IPS-18a (cell line): ENCODE measurements around the gene GMEB2.
"Not testable (repeated sequence)": the region's sequence is repeated elsewhere in the genome, so short reads cannot be mapped to it uniquely, and the experiment has no call there.

ENCODE experiments used
- H3K27ac ChIP-seq: one replicate; pipeline ENCODE4 v1.5.1; 2013; ENCODE audit warnings: low read length
- H3K27me3 ChIP-seq: one replicate; pipeline ENCODE4 v1.6.1; 2013; ENCODE audit warnings: mild to moderate bottlenecking, low read length; ENCODE audit not compliant: control insufficient read depth, insufficient read depth
- H3K36me3 ChIP-seq: one replicate; pipeline ENCODE4 v1.6.1; 2013; ENCODE audit warnings: low read depth, low read length; ENCODE audit not compliant: control insufficient read depth
- H3K4me1 ChIP-seq: one replicate; pipeline ENCODE4 v1.6.1; 2013; ENCODE audit warnings: low read depth, low read length; ENCODE audit not compliant: control insufficient read depth
- H3K4me3 ChIP-seq: one replicate; pipeline ENCODE4 v1.5.1; 2013; ENCODE audit warnings: low read length
- H3K9ac ChIP-seq: one replicate; pipeline ENCODE4 v1.6.1; 2013; ENCODE audit warnings: mild to moderate bottlenecking, low read length, moderate library complexity
- H3K9me3 ChIP-seq: one replicate; pipeline ENCODE4 v1.6.1; 2013; ENCODE audit warnings: low read depth, low read length; ENCODE audit not compliant: control insufficient read depth

GMEB2 gene

DNA sequence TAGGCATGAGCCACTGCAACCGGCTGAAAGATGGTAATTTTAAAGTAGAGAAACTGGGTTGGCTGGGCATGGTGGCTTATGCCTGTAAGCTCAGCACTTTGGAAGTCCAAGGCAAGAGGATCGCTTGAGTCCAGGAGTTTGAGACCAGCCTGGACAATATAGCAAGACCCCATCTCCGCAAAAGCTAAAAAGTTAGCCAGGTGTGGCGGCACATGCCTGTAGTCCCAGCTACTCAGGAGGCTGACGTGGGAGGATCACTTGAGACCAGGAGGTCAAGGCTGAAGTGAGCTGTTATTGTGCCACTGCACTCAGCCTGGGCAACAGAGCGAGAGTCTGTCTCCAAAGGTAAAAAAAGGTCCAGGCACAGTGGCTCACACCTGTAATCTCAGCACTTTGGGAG is 4.1 kb upstream of the GMEB2 start:
- H3K27me3 ChIP-seq, H3K9ac ChIP-seq, H3K27ac ChIP-seq, H3K9me3 ChIP-seq, H3K4me3 ChIP-seq, H3K4me1 ChIP-seq, H3K36me3 ChIP-seq: not testable (repeated sequence)

DNA sequence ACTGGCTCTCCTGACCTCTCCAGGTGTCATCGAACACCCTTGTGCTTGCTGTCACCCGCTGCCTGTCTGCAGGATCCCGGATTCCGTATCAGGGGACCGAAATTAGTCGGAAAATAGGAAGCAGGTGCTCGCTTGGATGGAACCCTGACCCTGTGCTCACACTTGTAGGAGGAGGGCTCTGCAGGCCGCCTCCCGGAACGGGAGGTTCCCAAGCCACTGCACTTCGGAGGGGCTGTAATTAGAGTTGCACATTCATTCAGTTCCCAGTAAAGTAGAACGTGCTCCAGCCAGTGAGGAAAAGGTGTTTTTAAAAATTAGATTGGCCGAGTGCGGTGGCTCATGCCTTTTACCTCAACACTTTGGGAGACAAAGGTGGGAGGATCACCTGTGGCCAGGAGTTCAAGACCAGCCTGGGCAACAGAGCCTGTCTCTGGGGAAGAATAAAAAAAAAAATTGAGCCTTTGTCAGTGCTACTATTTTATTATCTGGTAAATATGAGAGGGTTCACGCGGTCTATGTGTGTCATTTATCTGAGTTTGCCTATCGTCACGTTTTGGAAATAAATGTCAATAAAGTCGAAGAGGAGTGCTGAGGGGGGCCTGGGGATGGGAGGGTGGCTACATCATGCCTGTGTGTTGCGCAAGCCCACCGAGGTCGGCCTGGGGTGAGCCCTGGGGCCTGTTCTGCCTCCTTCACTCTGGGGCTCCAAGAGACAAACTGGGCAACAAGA is 1.5 kb upstream of the GMEB2 start:
- H3K4me1 ChIP-seq = no peaks in the 10 kb centered on the region
- no peak overlapping the region for H3K9ac ChIP-seq
- no peaks in the 10 kb centered on the region for H3K36me3 ChIP-seq
- H3K27ac ChIP-seq = no peak overlapping the region
- H3K9me3 ChIP-seq = no peaks in the 10 kb centered on the region
- H3K4me3 ChIP-seq = no peak overlapping the region
- H3K27me3 ChIP-seq = no peaks in the 10 kb centered on the region

DNA sequence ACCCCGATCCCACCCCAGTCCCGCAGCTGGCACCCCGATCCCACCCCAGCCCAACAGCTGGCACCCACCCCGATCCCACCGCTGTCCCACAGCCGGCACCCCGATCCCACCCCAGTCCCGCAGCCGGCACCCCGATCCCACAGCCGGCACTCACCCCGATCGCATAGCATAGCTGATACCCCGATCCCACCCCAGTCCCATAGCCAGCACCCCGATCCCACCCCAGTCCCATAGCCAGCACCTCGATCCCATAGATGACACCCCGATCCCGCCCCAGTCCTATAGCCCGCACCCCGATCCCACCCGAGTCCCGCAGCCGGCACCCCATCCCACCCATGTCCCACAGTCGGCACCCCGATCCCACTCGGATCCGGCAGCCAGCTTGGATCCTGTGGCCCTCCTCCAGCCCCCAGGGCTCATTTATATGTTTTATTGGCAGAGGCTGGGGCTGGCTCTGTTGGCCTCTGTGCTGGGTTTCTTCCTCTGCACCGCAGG is 897 bp upstream of the GMEB2 start:
- Histone ChIP-seq H3K9ac (no peak overlapping the region), H3K27me3 (no peaks in the 10 kb centered on the region), H3K9me3 (no peaks in the 10 kb centered on the region), H3K4me3 (peak overlapping the region; percentile 83), H3K36me3 (no peaks in the 10 kb centered on the region), H3K27ac (no peak overlapping the region), H3K4me1 (no peaks in the 10 kb centered on the region)

DNA sequence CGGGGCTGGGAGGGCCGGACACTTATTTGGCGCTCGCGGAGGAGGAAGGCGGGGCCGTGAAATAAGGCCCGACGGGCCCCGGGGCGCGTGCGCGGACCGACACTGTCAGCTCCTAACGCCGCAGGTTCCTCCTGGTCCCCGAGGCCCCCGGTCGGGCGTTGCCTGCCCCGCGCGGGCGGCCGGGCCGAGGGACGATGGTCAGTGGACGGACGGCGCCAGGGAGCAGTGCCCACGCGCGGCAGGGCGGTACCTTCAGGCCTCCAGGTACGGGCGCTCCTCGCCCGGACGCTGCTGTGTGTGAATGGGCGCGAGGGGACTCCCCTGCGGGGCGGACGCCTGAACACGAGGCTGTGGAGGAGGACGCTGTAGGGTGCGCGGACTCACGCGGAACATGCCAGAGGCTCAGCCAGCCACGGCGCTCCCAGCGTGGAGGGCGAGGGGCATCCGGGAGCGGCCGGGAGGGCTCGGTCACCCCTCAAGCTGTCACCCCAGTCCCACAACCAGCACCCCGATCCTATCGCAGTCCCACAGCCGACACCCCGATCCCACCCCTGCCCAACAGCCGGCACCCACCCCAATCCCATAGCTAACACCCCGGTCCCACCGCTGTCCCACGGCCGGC is 339 bp upstream of the GMEB2 start:
- H3K9me3 ChIP-seq = no peaks in the 10 kb centered on the region
- H3K4me1 ChIP-seq = no peaks in the 10 kb centered on the region
- H3K27me3 ChIP-seq = no peaks in the 10 kb centered on the region
- H3K9ac ChIP-seq = peak overlapping the region; percentile 63
- no peaks in the 10 kb centered on the region for H3K36me3 ChIP-seq
- peak overlapping the region; percentile 83 for H3K4me3 ChIP-seq
- no peak overlapping the region for H3K27ac ChIP-seq

DNA sequence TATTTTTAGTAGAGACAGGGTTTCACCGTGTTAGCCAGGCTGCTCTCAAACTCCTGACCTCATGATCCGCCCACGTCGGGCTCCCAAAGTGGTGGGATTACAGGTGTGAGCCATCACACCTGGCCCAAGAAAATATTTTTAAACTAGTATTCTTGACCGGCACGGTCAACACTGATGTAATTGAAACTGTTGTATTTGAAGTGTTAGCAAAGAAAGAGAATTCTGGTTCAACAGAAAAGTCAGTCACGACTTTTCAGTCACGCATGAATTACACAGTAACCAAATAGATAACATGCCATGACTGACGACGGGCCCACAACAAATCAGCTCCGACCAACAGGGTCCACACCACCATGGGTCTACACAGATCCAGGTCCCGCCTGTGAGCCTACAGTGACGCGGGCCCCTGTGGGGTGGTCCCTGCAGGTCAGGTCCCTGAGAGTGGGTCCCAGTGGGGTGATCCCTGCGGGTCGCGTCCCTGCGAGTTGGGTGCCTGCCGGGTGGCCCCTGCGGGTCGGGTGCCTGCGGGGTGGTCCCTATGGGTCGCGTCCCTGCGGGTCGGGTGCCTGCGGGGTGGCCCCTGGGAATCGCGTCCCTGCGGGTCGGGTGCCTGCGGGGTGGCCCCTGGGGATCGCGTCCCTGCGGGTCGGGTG is 1.0 kb downstream of the GMEB2 start:
- H3K9ac ChIP-seq = peak overlapping the region; percentile 90
- H3K9me3 ChIP-seq = no peaks in the 10 kb centered on the region
- peak overlapping the region; percentile 74 for H3K4me3 ChIP-seq
- no peaks in the 10 kb centered on the region for H3K36me3 ChIP-seq
- H3K27ac ChIP-seq = peak overlapping the region; percentile 56
- H3K4me1 ChIP-seq = no peaks in the 10 kb centered on the region
- H3K27me3 ChIP-seq = no peaks in the 10 kb centered on the region

DNA sequence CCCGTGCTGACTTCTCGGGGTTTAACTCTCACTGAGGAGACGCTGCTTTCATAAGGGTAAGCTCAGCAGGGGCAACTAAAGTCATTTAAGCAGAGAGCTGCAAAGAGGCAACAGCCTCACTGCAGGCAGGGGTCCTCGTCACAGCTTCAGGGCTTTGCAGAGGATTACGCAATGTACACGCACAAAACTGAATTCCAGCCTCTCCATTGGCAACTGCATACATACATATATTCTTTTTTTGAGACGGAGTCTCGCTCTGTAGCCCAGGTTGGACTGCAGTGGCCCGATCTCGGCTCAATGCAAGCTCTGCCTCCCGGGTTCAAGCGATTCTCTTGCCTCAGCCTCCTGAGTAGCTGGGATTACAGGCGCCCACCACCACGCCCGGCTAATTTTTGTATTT is 2.4 kb downstream of the GMEB2 start:
- H3K9ac ChIP-seq = no peak overlapping the region

DNA sequence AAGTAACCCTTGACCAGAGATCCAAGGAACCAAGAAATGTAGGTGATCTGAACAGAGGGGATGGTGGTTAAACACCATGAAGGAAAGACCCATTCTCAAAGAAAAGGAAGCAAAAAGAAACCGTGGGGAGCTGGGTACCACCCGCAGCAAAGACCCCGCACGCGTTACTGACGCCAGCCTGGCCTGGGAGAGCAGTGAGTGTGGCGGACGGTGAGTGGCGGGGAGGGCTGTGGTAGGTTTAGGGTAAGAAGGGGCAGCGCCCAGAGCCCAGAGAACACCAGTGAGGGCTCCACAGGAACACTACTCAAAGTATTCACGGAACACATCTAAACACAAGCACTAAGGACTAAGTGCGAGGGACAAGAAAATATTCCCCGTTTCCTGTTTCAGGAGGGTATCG is 4.2 kb downstream of the GMEB2 start:
- Histone ChIP-seq H3K27ac (no peak overlapping the region), H3K36me3 (no peaks in the 10 kb centered on the region), H3K4me3 (no peak overlapping the region), H3K9me3 (no peaks in the 10 kb centered on the region), H3K27me3 (no peaks in the 10 kb centered on the region), H3K9ac (no peak overlapping the region), H3K4me1 (no peaks in the 10 kb centered on the region)

More for the DNA sequence above, 2.4 kb downstream of the GMEB2 start:
- no peaks in the 10 kb centered on the region for H3K36me3 ChIP-seq
- no peaks in the 10 kb centered on the region for H3K27me3 ChIP-seq
- H3K9me3 ChIP-seq = no peaks in the 10 kb centered on the region
- no peaks in the 10 kb centered on the region for H3K4me1 ChIP-seq
- no peak overlapping the region for H3K4me3 ChIP-seq
- no peak overlapping the region for H3K27ac ChIP-seq

DNA sequence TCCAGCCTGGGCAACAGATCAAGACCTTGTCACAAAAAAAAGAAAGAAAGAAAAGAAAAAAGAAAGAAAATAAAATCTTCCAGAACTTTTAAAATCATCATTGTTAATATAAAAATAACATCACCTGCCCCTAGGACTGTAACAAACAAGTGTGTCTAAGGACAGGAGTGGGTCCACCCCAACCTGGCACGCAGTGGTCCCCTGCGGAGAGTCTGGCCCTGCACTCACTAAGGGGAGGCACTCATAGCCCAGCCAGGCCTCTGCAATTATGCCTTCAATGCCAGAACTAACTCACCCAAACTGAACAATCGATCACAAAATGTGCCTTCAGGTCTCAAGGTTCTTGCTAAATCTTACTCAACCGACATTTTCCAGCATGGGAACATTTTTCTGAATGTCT is 4.8 kb downstream of the GMEB2 start:
- Histone ChIP-seq H3K4me3 (no peak overlapping the region), H3K4me1 (no peaks in the 10 kb centered on the region), H3K27ac (no peak overlapping the region), H3K27me3 (no peaks in the 10 kb centered on the region), H3K9me3 (no peaks in the 10 kb centered on the region), H3K9ac (no peak overlapping the region), H3K36me3 (peaks cover under 1% of the 10 kb centered on the region)

DNA sequence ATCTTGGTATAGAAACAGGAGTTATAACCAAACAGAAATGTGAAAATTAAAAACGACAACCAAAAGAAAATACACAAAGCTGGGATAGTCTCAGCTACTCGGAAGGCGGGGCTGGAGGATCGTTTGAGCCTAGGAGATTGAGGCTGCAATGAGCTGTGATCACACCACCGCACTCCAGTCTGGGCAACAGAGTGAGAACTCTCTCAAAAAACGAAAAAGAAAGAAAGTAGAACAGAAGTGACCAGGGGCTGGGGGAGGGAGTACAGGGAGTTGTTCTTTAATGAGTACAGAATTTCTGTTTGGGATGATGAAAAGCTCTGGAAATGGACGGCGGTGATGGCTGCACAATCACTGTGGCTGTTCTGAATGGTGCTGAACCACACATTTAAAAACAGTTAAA is 5.9 kb downstream of the GMEB2 start:
- Histone ChIP-seq H3K4me3 (no peak overlapping the region), H3K4me1 (no peaks in the 10 kb centered on the region), H3K27ac (no peak overlapping the region), H3K9me3 (no peaks in the 10 kb centered on the region), H3K9ac (no peak overlapping the region), H3K36me3 (peaks cover 4% of the 10 kb centered on the region), H3K27me3 (no peaks in the 10 kb centered on the region)

DNA sequence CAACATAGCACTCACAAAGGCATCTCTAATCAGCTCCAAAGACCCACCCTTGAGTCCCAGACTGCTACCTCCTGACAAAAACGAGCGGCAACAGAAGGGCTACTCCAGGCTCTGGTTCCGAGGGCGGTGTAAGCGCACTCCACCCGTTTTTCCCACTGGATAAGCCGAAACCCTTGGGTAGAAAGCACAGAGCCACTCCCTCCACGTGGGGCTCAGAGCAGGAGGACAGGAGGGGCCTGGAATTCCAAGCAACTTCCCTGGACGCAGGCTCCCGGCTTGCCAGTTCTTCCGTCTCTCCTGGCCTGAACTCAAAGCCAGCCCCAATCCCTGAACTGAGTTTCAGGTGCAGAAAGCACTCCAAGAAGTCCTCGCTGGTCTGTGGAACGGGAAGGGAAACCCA is 7.4 kb downstream of the GMEB2 start:
- no peak overlapping the region for H3K4me3 ChIP-seq
- H3K9ac ChIP-seq = no peak overlapping the region
- H3K27me3 ChIP-seq = no peaks in the 10 kb centered on the region
- H3K4me1 ChIP-seq = no peaks in the 10 kb centered on the region
- H3K36me3 ChIP-seq = peaks cover 4% of the 10 kb centered on the region
- no peaks in the 10 kb centered on the region for H3K9me3 ChIP-seq
- H3K27ac ChIP-seq = no peak overlapping the region

DNA sequence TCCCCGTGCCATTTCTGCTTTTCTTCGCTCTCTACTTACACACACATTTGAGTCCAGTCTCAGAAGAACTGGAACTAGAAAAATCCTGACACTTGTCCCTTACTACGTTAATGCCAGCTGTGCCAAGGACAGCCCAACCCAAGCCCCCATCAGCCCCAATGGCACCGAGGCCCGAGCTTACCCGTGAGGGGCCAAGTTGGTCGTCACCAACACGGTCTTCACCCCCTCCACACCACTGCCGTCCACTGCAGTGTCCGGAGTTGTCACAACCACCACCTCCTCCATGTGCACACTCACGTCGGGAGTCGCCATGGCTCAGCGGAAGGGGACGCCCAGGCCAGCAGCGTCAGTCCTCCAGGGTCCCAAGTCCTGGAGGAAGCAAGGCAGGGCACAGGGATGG is 7.8 kb downstream of the GMEB2 start:
- H3K9me3 ChIP-seq = no peaks in the 10 kb centered on the region
- no peaks in the 10 kb centered on the region for H3K4me1 ChIP-seq
- no peak overlapping the region for H3K9ac ChIP-seq
- H3K27ac ChIP-seq = no peak overlapping the region
- no peak overlapping the region for H3K4me3 ChIP-seq
- no peaks in the 10 kb centered on the region for H3K27me3 ChIP-seq
- H3K36me3 ChIP-seq = peaks cover 4% of the 10 kb centered on the region
